ENCODE measurements around the gene SPP1.

GRCh38 chr4:87965501-87965975 is 10.0 kb upstream of the SPP1 start:
- TF ChIP-seq CTCF (conservative IDR thresholded peaks at IDR 0.05) (no peak), ZFX (IDR thresholded peaks at IDR 0.05) (no peak)

All from C4-2B (cell line).